GM12891 (cell line): ENCODE results near the gene PNRC2.

ENCODE experiments used
- SPI1 ChIP-seq: IDR thresholded peaks from 2 replicates; pipeline ENCODE4 v1.6.1; 2011; ENCODE audit warnings: low read depth, low read length, control low read depth
- TAF1 ChIP-seq: IDR thresholded peaks from 2 replicates; pipeline ENCODE4 v1.6.1; 2011; ENCODE audit warnings: low read depth, low read length, control low read depth

- TF ChIP-seq TAF1 (no peak), SPI1 (no peak)
These were observed 25.0 kb downstream of the PNRC2 start for GRCh38 chr1:23984417-23985186.
